Measurements from ENCODE around the gene GRK7. TPM values are rescaled to one million over a fixed set of nuclear protein-coding genes. Genes with fewer than 3 reads are reported as not detected.
"Not testable (repeated sequence)": the region's sequence is repeated elsewhere in the genome, so short reads cannot be mapped to it uniquely, and the experiment has no call there.

GRK7 gene
- total RNA-seq, 1 experiment from 2014 or later: not detected

DNA sequence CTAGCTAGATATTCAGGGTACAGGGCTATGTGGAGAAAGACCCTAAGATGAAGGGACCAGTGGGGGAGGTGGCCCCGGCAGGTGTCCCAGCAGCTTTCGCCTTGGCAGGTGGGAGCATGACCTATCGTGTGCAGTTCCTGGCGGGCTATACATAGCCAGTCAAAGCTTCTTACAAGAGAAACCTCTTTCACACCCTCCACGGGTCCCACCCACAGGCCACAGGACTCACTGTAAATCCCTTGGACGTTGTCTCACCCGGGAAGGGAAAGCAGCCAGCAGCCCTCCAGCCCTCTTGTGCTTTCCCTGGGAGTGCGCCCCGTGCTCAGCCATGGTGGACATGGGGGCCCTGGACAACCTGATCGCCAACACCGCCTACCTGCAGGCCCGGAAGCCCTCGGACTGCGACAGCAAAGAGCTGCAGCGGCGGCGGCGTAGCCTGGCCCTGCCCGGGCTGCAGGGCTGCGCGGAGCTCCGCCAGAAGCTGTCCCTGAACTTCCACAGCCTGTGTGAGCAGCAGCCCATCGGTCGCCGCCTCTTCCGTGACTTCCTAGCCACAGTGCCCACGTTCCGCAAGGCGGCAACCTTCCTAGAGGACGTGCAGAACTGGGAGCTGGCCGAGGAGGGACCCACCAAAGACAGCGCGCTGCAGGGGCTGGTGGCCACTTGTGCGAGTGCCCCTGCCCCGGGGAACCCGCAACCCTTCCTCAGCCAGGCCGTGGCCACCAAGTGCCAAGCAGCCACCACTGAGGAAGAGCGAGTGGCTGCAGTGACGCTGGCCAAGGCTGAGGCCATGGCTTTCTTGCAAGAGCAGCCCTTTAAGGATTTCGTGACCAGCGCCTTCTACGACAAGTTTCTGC lies 15.0 kb downstream of the GRK7 start:
- Histone ChIP-seq H3K4me1 (ENCODE audit: low read length) (no peaks in the 10 kb centered on the region), H3K36me3 (ENCODE audit: insufficient read depth, low read length) (no peaks in the 10 kb centered on the region), H3K27ac (ENCODE audit: low read length) (no peak overlapping the region), H3K79me2 (ENCODE audit: low read length) (no peaks in the 10 kb centered on the region), H3K27me3 (ENCODE audit: low read length) (no peaks in the 10 kb centered on the region), H4K20me1 (ENCODE audit: insufficient read depth, low read depth, low read length) (no peaks in the 10 kb centered on the region), H2AFZ (ENCODE audit: low read length) (no peak overlapping the region), H3K9me2 (replicated peaks; ENCODE audit: insufficient read depth, low read length) (no peaks in the 10 kb centered on the region), H3K4me2 (ENCODE audit: low read depth, low read length, poor library complexity, severe bottlenecking) (no peak overlapping the region), H3K4me3 (ENCODE audit: low read length) (no peak overlapping the region), H3K9ac (ENCODE audit: low read length) (no peak overlapping the region), H3K9me3 (ENCODE audit: low read length) (no peaks in the 10 kb centered on the region)
- DNase-seq: no peak

DNA sequence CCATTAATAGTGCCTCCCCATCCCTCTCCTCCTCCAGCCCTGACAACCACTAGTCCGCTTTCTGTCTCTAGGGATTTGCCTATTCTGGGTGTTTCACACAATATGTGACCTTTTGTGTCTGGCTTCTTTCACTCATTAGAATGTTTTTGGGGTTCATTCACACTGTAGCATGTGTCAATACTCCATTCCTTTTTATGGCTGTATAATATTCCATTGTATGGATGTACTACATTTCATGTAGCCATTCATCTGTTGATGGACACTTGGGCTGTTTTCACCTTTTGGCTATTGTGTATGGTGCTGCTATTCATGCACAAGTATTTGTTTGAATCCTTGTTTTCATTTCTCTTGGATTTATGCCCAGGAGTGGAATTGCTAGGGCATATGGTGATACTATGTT lies 16.5 kb downstream of the GRK7 start:
- Histone ChIP-seq H4K20me1 (ENCODE audit: insufficient read depth, low read depth, low read length) (no peaks in the 10 kb centered on the region), H3K36me3 (ENCODE audit: insufficient read depth, low read length) (no peaks in the 10 kb centered on the region), H2AFZ (ENCODE audit: low read length) (no peak overlapping the region), H3K9me3 (ENCODE audit: low read length) (no peaks in the 10 kb centered on the region), H3K79me2 (ENCODE audit: low read length) (no peaks in the 10 kb centered on the region), H3K27me3 (ENCODE audit: low read length) (no peaks in the 10 kb centered on the region), H3K9ac (ENCODE audit: low read length) (no peak overlapping the region), H3K4me1 (ENCODE audit: low read length) (no peaks in the 10 kb centered on the region), H3K9me2 (replicated peaks; ENCODE audit: insufficient read depth, low read length) (no peaks in the 10 kb centered on the region), H3K4me3 (ENCODE audit: low read length) (no peak overlapping the region), H3K27ac (ENCODE audit: low read length) (no peak overlapping the region), H3K4me2 (ENCODE audit: low read depth, low read length, poor library complexity, severe bottlenecking) (no peak overlapping the region)
- no peak for DNase-seq

DNA sequence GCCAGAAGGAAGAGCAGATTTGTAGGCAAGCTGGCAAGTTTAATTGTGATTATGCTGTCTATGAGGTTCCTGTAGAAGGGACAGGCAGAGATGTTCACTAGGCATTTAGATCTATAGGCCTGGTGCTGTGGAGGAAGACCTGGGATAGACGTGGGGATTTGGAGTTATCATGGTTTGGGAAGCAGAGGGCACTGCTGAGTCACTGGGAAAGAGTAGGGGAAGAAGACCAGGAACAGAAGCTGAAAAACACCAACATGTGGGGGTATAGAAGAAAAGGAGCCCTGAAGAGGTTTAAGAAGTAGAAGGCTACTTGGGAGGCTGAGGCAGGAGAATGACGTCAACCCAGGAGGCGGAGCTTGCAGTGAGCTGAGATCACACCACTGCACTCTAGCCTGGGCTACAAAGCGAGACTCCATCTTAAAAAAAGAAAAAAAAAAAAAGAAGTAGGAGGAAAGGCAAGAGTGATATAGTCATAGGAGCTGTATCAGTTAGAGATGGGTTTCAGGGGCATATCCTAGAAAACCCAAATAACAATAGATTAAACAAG lies 19.3 kb downstream of the GRK7 start:
- no peak overlapping the region for H3K27ac ChIP-seq (ENCODE audit: low read length)
- no peaks in the 10 kb centered on the region for H3K79me2 ChIP-seq (ENCODE audit: low read length)
- no peaks in the 10 kb centered on the region for H3K9me2 ChIP-seq (replicated peaks; ENCODE audit: insufficient read depth, low read length)
- no peak overlapping the region for H3K4me2 ChIP-seq (ENCODE audit: low read depth, low read length, poor library complexity, severe bottlenecking)
- no peaks in the 10 kb centered on the region for H3K4me1 ChIP-seq (ENCODE audit: low read length)
- no peaks in the 10 kb centered on the region for H3K9me3 ChIP-seq (ENCODE audit: low read length)
- no peak overlapping the region for H2AFZ ChIP-seq (ENCODE audit: low read length)
- no peak overlapping the region for H3K4me3 ChIP-seq (ENCODE audit: low read length)
- no peaks in the 10 kb centered on the region for H4K20me1 ChIP-seq (ENCODE audit: insufficient read depth, low read depth, low read length)
- no peaks in the 10 kb centered on the region for H3K27me3 ChIP-seq (ENCODE audit: low read length)
- no peaks in the 10 kb centered on the region for H3K36me3 ChIP-seq (ENCODE audit: insufficient read depth, low read length)
- H3K9ac ChIP-seq (ENCODE audit: low read length): no peak overlapping the region
- DNase-seq: no peak

DNA sequence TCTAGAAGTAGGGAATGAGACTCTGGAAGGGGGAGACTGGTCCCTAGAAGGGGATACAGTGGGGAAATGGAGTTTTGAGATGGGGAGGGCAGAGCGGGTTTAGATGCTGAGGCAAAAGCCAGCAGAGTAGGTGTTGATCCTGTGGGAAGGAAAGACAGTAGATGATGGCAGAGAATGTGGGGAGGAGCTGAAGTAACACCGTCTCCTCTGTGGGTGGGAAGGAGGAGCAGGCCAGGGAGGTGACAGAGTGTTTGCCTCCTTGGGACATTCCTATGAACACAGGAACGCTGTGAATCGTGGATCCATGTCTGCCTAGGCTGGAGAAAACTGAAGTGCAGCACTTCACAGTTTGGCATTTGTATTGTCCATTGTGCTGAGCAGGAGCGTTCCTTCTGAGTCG lies 20.4 kb downstream of the GRK7 start:
- H2AFZ ChIP-seq (ENCODE audit: low read length): no peak overlapping the region
- no peaks in the 10 kb centered on the region for H3K9me2 ChIP-seq (replicated peaks; ENCODE audit: insufficient read depth, low read length)
- H3K9me3 ChIP-seq (ENCODE audit: low read length): no peaks in the 10 kb centered on the region
- H4K20me1 ChIP-seq (ENCODE audit: insufficient read depth, low read depth, low read length): no peaks in the 10 kb centered on the region
- no peaks in the 10 kb centered on the region for H3K36me3 ChIP-seq (ENCODE audit: insufficient read depth, low read length)
- H3K9ac ChIP-seq (ENCODE audit: low read length): no peak overlapping the region
- no peaks in the 10 kb centered on the region for H3K27me3 ChIP-seq (ENCODE audit: low read length)
- H3K27ac ChIP-seq (ENCODE audit: low read length): no peak overlapping the region
- H3K4me2 ChIP-seq (ENCODE audit: low read depth, low read length, poor library complexity, severe bottlenecking): no peak overlapping the region
- H3K79me2 ChIP-seq (ENCODE audit: low read length): no peaks in the 10 kb centered on the region
- no peak for DNase-seq
- no peak overlapping the region for H3K4me3 ChIP-seq (ENCODE audit: low read length)
- H3K4me1 ChIP-seq (ENCODE audit: low read length): no peaks in the 10 kb centered on the region

DNA sequence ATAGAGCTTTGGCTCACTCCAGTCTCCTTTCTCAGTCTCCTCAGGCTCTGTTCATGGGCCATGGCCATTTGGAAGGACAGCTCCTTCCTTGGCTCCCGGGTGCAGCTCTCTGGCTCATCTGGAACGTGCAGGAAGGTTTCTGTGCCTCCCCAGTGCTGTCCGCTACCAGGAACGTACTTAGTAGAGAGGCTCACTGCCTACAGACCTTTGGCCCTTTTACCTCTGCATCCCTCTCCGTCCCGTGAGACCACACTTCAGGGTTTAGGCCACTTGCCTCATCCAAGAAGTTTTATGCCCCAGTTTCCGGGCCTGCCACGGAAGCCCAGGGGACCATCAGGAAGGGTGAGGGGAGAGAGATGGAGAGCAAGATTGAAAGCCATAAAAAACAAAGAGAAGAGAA lies 20.9 kb downstream of the GRK7 start:
- Histone ChIP-seq H3K79me2 (ENCODE audit: low read length) (no peaks in the 10 kb centered on the region), H3K27me3 (ENCODE audit: low read length) (no peaks in the 10 kb centered on the region), H4K20me1 (ENCODE audit: insufficient read depth, low read depth, low read length) (no peaks in the 10 kb centered on the region), H3K9me3 (ENCODE audit: low read length) (no peaks in the 10 kb centered on the region), H2AFZ (ENCODE audit: low read length) (no peak overlapping the region), H3K4me1 (ENCODE audit: low read length) (no peaks in the 10 kb centered on the region), H3K4me3 (ENCODE audit: low read length) (no peak overlapping the region), H3K9me2 (replicated peaks; ENCODE audit: insufficient read depth, low read length) (no peaks in the 10 kb centered on the region), H3K36me3 (ENCODE audit: insufficient read depth, low read length) (no peaks in the 10 kb centered on the region), H3K9ac (ENCODE audit: low read length) (no peak overlapping the region), H3K4me2 (ENCODE audit: low read depth, low read length, poor library complexity, severe bottlenecking) (no peak overlapping the region), H3K27ac (ENCODE audit: low read length) (no peak overlapping the region)
- DNase-seq: no peak

DNA sequence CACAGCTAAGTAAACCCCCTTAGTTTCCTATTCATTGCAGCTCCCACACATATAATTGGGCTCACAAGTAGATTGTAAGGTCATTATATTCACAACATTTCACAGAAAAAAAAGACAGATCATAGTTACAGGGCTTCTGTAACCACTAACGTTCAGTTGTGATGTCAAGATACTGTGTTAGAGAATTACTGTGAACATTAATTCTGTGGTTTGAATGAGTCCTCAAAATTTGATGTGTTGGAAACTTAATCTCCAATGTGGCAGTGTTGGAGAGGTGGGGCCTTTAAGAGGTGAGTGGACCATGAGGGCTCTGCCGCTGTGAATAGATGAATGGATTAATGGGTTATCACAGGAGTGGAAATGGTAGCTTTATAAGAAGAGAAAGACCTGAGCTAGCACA lies 21.3 kb downstream of the GRK7 start:
- H3K79me2 ChIP-seq (ENCODE audit: low read length): no peaks in the 10 kb centered on the region
- H3K4me1 ChIP-seq (ENCODE audit: low read length): no peaks in the 10 kb centered on the region
- no peak overlapping the region for H3K4me3 ChIP-seq (ENCODE audit: low read length)
- H2AFZ ChIP-seq (ENCODE audit: low read length): no peak overlapping the region
- no peak overlapping the region for H3K9ac ChIP-seq (ENCODE audit: low read length)
- no peak overlapping the region for H3K4me2 ChIP-seq (ENCODE audit: low read depth, low read length, poor library complexity, severe bottlenecking)
- H3K27ac ChIP-seq (ENCODE audit: low read length): no peak overlapping the region
- H3K9me3 ChIP-seq (ENCODE audit: low read length): no peaks in the 10 kb centered on the region
- no peaks in the 10 kb centered on the region for H4K20me1 ChIP-seq (ENCODE audit: insufficient read depth, low read depth, low read length)
- H3K9me2 ChIP-seq (replicated peaks; ENCODE audit: insufficient read depth, low read length): no peaks in the 10 kb centered on the region
- no peak for DNase-seq
- no peaks in the 10 kb centered on the region for H3K27me3 ChIP-seq (ENCODE audit: low read length)
- no peaks in the 10 kb centered on the region for H3K36me3 ChIP-seq (ENCODE audit: insufficient read depth, low read length)

DNA sequence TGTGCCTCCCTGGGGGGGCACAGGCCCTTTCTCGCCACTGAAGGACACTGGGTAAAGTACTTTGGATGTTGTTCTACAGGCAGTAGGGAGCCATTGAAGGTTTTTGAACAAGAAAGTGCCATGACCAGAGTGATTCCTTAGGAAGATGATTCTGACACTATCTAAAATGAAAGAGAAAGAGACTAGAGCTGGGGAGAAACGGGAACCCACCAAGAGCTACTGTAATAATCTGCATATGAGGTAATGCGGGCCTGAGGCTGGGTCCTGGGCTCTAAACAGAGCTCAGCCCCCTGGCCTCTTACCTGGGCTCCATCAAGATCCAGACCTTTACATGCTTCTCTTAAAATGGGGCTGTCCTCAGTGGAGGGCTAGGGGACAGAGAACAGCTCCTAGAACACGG lies 24.9 kb downstream of the GRK7 start:
- Histone ChIP-seq H3K4me3 (ENCODE audit: low read length) (no peak overlapping the region), H3K4me2 (ENCODE audit: low read depth, low read length, poor library complexity, severe bottlenecking) (no peak overlapping the region), H3K4me1 (ENCODE audit: low read length) (no peaks in the 10 kb centered on the region), H3K9me3 (ENCODE audit: low read length) (no peaks in the 10 kb centered on the region), H3K27me3 (ENCODE audit: low read length) (no peaks in the 10 kb centered on the region), H3K79me2 (ENCODE audit: low read length) (no peaks in the 10 kb centered on the region), H3K9ac (ENCODE audit: low read length) (no peak overlapping the region), H3K27ac (ENCODE audit: low read length) (no peak overlapping the region), H4K20me1 (ENCODE audit: insufficient read depth, low read depth, low read length) (no peaks in the 10 kb centered on the region), H2AFZ (ENCODE audit: low read length) (no peak overlapping the region), H3K36me3 (ENCODE audit: insufficient read depth, low read length) (no peaks in the 10 kb centered on the region), H3K9me2 (replicated peaks; ENCODE audit: insufficient read depth, low read length) (no peaks in the 10 kb centered on the region)
- DNase-seq: no peak

DNA sequence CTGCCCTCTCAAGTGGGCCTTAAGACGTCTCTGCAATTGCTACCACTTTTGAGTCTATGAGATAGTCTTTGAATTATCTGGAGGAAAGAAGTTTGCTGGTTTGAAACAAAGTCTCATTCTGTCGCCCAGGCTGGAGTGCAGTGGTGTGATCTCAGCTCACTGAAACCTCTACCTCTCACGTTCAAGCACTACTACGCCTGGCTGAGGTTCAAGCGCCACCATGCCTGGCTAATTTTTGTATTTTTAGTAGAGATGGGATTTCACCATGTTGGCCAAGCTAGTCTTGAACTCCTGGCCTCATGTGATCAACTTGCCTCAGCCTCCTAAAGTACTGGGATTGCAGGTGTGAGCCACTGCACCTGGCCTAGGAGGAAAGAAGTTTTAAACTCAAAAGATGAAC lies 25.5 kb downstream of the GRK7 start:
- H2AFZ ChIP-seq (ENCODE audit: low read length); H4K20me1 ChIP-seq (ENCODE audit: insufficient read depth, low read depth, low read length); H3K27ac ChIP-seq (ENCODE audit: low read length); H3K9ac ChIP-seq (ENCODE audit: low read length); H3K4me2 ChIP-seq (ENCODE audit: low read depth, low read length, poor library complexity, severe bottlenecking); H3K79me2 ChIP-seq (ENCODE audit: low read length); H3K9me3 ChIP-seq (ENCODE audit: low read length); H3K4me1 ChIP-seq (ENCODE audit: low read length); H3K9me2 ChIP-seq (replicated peaks; ENCODE audit: insufficient read depth, low read length); H3K36me3 ChIP-seq (ENCODE audit: insufficient read depth, low read length); H3K27me3 ChIP-seq (ENCODE audit: low read length); H3K4me3 ChIP-seq (ENCODE audit: low read length); DNase-seq: not testable (repeated sequence)
